HepG2 (cell line): Measurements from ENCODE around the gene NEIL1. TPM values are rescaled to one million over a fixed set of nuclear protein-coding genes. Genes with fewer than 3 reads are reported as not detected.

Source experiments
- ATAC-seq: fragments of 200-7000 bp; cut with Tn5 transposase; 3 replicates; pipeline ENCODE4 v1.9.1; 2020; ENCODE audit warnings: mild to moderate bottlenecking, moderate library complexity
- BruUV-seq: library from RNA; stranded (reverse); fragments of 400-500 nt; replicated peaks from 2 replicates; lab custom pipeline; 2021; lab: Mats Ljungman, UMichigan
- CTCF ChIA-PET: fragments of 300-600 bp; formaldehyde crosslinking; extraction: SDS; loops from one replicate; lab custom pipeline; 2021; ENCODE audit warnings: low total read pairs, inconsistent platforms, low intra/inter-chr PET ratio; lab: Yijun Ruan, JAX
- POLR2A ChIA-PET: fragments of 350-600 bp; sonication (Branson Sonifier 250); formaldehyde crosslinking; loops from one replicate; lab custom pipeline; 2020; ENCODE audit warnings: antibody characterized with exemption, inconsistent platforms; lab: Yijun Ruan, JAX
- DNase-seq: peaks from one replicate; pipeline ENCODE4 v3.0.0-alpha.2; 2015; ENCODE audit warnings: low spot score
- FAIRE-seq: peaks from 3 replicates; lab custom pipeline; 2011; peaks lifted over from hg19 to GRCh38; lab: Jason Lieb, UNC
- H2AFZ ChIP-seq: one replicate; pipeline ENCODE4 v1.6.1; 2011; ENCODE audit warnings: low read length, inconsistent platforms
- H3K27ac ChIP-seq: fragments of 300-600 bp; 3 replicates; pipeline ENCODE4 v1.8.0; 2011; ENCODE audit warnings: mixed run types, mild to moderate bottlenecking, mixed read lengths, low read length, inconsistent platforms; ENCODE audit not compliant: insufficient read depth; ENCODE audit errors: extremely low read length
- H3K27me3 ChIP-seq, 2 experiments: fragments of 200-600 bp in 1 of 2; 2 replicates in 1 of 2; 3 replicates in 1 of 2; pipeline versions ENCODE4 v1.6.0 to v1.8.0; 2011; ENCODE audit warnings: low read length in 2 of 2, mild to moderate bottlenecking in 2 of 2, moderate library complexity in 2 of 2, inconsistent platforms in 1 of 2; ENCODE audit not compliant: insufficient read depth in 2 of 2, control insufficient read depth in 1 of 2
- H3K36me3 ChIP-seq, 2 experiments: fragments of 200-600 bp in 1 of 2; replicated peaks in 1 of 2; 2 replicates in 1 of 2; 3 replicates in 1 of 2; pipeline versions ENCODE4 v1.5.1 to v1.8.0; 2011; ENCODE audit warnings: low read length in 2 of 2, inconsistent platforms in 1 of 2; ENCODE audit not compliant: insufficient read depth in 2 of 2, control insufficient read depth in 1 of 2
- H3K4me1 ChIP-seq: 2 replicates; pipeline ENCODE4 v1.5.1; 2012; ENCODE audit warnings: low read length, inconsistent platforms; ENCODE audit not compliant: insufficient read depth
- H3K4me2 ChIP-seq: 2 replicates; pipeline ENCODE4 v1.6.0; 2011; ENCODE audit warnings: low read depth, low read length, inconsistent platforms
- H3K4me3 ChIP-seq, 3 experiments: fragments of 200-600 bp in 1 of 3; sonication (generic), shearing (Covaris generic) in 1 of 3; replicated peaks in 1 of 3; 2 replicates each; pipeline ENCODE4 v1.5.1; 2011 to 2016; ENCODE audit warnings: low read length in 3 of 3, inconsistent platforms in 2 of 3, low read depth in 2 of 3, mild to moderate bottlenecking in 2 of 3, control low read depth in 1 of 3, mixed read lengths in 1 of 3; ENCODE audit not compliant: insufficient read depth in 1 of 3
- H3K79me2 ChIP-seq: one replicate; pipeline ENCODE4 v1.6.1; 2011; ENCODE audit warnings: low read length, inconsistent platforms; ENCODE audit not compliant: insufficient read depth
- H3K9ac ChIP-seq: 2 replicates; pipeline ENCODE4 v1.6.0; 2011; ENCODE audit warnings: mild to moderate bottlenecking, low read depth, low read length, inconsistent platforms; ENCODE audit not compliant: insufficient read depth
- H3K9me3 ChIP-seq: 2 replicates; pipeline ENCODE4 v1.5.1; 2012; ENCODE audit warnings: mild to moderate bottlenecking, low read length
- H4K20me1 ChIP-seq: 2 replicates; pipeline ENCODE4 v1.6.0; 2011; ENCODE audit warnings: inconsistent platforms, mild to moderate bottlenecking, low read length, moderate library complexity; ENCODE audit not compliant: insufficient read depth
- MLXIP ChIP-seq: sonication (generic); formaldehyde crosslinking; IDR thresholded peaks from 2 replicates; pipeline ENCODE4 v1.9.0; 2021; ENCODE audit warnings: missing genetic modification reagents, borderline replicate concordance
- ZNF616 ChIP-seq: sonication (generic); formaldehyde crosslinking; IDR thresholded peaks from 2 replicates; pipeline ENCODE4 v1.5.0; 2020; ENCODE audit warnings: low read depth, mild to moderate bottlenecking, missing genetic modification reagents
- WGBS: methylation state at CpG from one replicate; pipeline ENCODE4 v1.1.6; 2017; ENCODE audit warnings: low lambda C conversion rate; 5-methylcytosine and 5-hydroxymethylcytosine counted together
- in situ Hi-C: cut with HindIII; loops from 2 replicates; pipeline ENCODE4 v1.10.0; 2017; ENCODE audit warnings: low pct_unique_long_range_greater_than_20kb; ENCODE audit not compliant: extremely low pct_ligation_motif_present
- intact Hi-C: fragments of 100-400 bp; cut with micrococcal nuclease; formaldehyde crosslinking; loops from one replicate; pipeline ENCODE4 v1.10.0; 2022; ENCODE audit not compliant: unreplicated experiment
- polyA plus RNA-seq, 8 experiments: library from polyadenylated mRNA; depleted of rRNA in 3 of 8; stranded (reverse) in 7 of 8; unstranded in 1 of 8; fragments of >200 nt; fragmentation: Illumina TruSeq in 4 of 8; extraction: Trizol in 4 of 8; gene quantifications; 2 replicates each; pipeline versions ENCODE4 v1.2.1 to v1.2.3, GENCODE V29; 2011 to 2016; ENCODE audit warnings: low read depth in 4 of 8, missing spikeins in 1 of 8, mixed read lengths in 1 of 8; ENCODE audit not compliant: insufficient read depth in 1 of 8
- total RNA-seq, 5 experiments: library from RNA; depleted of rRNA; stranded (reverse); fragments of >200 nt; fragmentation: Illumina TruSeq; extraction: Trizol; gene quantifications; 2 replicates each; pipeline ENCODE4 v1.2.3, GENCODE V29; 2016; ENCODE audit warnings: low read depth in 1 of 5
- TF ChIP-seq, protein P1 (sequence below): sonication (generic); formaldehyde crosslinking; IDR thresholded peaks from 2 replicates; pipeline ENCODE4 v1.5.0; 2020; ENCODE audit warnings: missing genetic modification reagents

Gene NEIL1
- total and polyA plus RNA-seq, 2 of the 13 experiments (the other 11 are each of a cell fraction or from before 2014, with no cell fraction given), result 10.4 to 15.5 TPM

GRCh38 chr15:75338661-75339240 lies 8.1 kb upstream of the NEIL1 start:
- FAIRE-seq (no peak), DNase-seq (no peak), ATAC-seq (no peak)
- Histone ChIP-seq H4K20me1 (no peaks in the 10 kb centered on the region), H2AFZ (no peak overlapping the region), H3K4me3 (no peak overlapping the region), H3K9ac (no peak overlapping the region), H3K79me2 (peaks cover 8% of the 10 kb centered on the region), H3K4me1 (peaks cover 22% of the 10 kb centered on the region), H3K4me2 (no peak overlapping the region), H3K36me3 (peaks cover 0 to 3% of the 10 kb centered on the region in 2 experiments; a peak in 2 of 5 replicates), H3K27me3 (no peaks in the 10 kb centered on the region), H3K27ac (no peak overlapping the region), H3K9me3 (no peaks in the 10 kb centered on the region)
- ChIA-PET CTCF (no interaction called here), POLR2A (no interaction called here)
- intact Hi-C loops, result no loop called here
- in situ Hi-C loops, result no loop called here
- TF ChIP-seq ZNF616 (CRISPR knock-in tag) (no peak), MLXIP (CRISPR knock-in tag) (no peak)
- TF ChIP-seq, protein P1, sequence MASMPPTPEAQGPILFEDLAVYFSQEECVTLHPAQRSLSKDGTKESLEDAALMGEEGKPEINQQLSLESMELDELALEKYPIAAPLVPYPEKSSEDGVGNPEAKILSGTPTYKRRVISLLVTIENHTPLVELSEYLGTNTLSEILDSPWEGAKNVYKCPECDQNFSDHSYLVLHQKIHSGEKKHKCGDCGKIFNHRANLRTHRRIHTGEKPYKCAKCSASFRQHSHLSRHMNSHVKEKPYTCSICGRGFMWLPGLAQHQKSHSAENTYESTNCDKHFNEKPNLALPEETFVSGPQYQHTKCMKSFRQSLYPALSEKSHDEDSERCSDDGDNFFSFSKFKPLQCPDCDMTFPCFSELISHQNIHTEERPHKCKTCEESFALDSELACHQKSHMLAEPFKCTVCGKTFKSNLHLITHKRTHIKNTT (CRISPR knock-in tag), result no peak
- BruUV-seq, result no TSS peak
- 100% methylated on average over 3 of the region's 11 CpGs for WGBS
